IPS-11a (cell line): ENCODE measurements around the gene MAN1A2.

Source experiments
- H3K4me3 ChIP-seq: one replicate; pipeline ENCODE4 v1.5.1; 2013; ENCODE audit warnings: low read depth, low read length, control low read depth

Gene MAN1A2

DNA sequence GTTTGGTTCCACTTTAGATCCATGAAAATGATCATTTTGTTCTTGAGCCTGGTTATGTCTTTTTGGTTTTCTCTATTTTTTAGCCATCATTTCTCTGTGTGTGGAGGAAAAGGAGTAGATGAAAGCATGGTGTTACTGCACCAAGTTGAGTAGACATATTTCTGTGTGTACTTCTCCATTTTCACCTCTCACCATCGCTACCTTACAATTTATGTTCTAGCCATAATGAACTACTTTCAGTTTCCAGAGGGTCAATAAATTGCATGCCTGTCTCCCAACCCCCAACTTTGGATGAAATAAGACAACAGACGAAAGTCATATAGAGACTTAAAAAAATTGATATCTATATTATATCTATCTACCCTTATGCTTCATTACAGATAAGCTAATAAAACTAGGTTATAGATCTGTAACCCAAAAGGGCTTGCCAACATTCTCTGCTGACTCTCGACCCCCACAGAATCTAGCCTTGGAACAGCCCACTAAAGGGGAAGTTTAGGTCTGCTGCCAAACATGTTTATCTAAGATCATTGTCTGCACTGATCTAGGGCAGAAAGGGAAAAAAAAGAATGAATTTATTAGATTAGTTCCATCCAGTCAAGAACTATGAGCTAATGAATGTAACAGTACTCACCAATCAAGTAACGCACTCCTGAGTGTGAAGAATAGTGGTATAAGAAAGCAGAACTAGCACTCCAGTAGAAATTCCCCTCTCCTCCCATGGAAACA, 7.5 kb upstream of the MAN1A2 start:
- H3K4me3 ChIP-seq = no peak overlapping the region

DNA sequence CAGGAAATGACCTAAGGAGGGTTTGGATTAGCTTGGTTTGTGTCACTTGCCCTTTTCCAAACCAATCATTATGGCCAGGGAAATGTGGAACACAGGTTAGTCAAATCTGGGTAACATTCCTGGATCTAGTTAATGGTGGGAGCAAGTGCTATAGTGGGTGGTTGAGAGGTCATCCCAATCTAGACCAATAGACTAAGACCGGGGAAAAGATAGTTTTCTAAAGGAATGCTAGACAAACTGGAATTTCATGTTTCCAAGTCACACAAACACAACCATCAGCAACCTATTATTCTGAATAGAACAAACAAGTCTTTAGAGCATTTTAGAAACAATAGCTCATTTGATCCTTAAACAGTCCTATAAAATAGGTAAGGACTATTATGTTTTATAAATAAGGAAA, 4.3 kb upstream of the MAN1A2 start:
- no peak overlapping the region for H3K4me3 ChIP-seq

DNA sequence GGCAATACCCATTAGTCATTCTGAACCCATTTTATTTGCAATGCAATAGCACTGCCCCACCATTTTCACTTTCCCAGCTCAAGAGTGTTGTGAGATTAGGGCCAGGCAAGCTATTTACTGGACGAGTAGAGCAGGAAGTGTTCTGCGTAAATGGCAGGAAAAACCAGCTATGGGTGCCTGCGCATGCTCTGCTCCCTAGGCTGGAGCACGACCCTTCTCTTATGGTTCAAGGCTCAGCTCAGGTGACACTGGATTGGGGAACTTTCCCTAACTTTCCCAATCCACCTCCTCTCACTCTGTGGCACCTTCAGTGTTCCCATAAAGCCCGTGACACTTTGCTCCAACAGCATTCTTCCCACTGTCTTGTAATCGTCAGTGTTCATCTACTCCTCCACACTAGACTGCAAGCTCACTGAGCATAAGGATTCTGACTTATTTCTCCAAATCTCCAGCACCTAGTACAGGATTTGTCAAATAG, 3.6 kb upstream of the MAN1A2 start:
- no peak overlapping the region for H3K4me3 ChIP-seq

DNA sequence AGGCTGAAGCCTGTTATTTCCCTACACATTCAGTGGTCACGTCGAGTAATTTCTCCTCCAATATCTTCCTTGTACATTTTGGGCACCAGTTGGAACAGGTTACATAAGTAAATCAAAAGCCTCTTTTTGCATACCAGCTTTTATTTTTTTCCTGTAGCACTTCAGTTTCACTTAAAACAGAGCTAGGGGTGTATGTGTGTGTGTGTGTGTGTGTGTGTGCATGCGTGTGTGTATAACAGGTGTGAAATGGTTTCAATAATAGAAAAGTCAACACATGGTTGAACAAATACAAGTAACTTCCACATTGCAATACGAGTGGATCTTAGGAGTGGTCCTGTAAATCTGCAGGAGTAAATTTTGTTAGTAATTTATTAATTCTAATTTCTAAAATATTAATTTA, 3.0 kb upstream of the MAN1A2 start:
- no peak overlapping the region for H3K4me3 ChIP-seq

DNA sequence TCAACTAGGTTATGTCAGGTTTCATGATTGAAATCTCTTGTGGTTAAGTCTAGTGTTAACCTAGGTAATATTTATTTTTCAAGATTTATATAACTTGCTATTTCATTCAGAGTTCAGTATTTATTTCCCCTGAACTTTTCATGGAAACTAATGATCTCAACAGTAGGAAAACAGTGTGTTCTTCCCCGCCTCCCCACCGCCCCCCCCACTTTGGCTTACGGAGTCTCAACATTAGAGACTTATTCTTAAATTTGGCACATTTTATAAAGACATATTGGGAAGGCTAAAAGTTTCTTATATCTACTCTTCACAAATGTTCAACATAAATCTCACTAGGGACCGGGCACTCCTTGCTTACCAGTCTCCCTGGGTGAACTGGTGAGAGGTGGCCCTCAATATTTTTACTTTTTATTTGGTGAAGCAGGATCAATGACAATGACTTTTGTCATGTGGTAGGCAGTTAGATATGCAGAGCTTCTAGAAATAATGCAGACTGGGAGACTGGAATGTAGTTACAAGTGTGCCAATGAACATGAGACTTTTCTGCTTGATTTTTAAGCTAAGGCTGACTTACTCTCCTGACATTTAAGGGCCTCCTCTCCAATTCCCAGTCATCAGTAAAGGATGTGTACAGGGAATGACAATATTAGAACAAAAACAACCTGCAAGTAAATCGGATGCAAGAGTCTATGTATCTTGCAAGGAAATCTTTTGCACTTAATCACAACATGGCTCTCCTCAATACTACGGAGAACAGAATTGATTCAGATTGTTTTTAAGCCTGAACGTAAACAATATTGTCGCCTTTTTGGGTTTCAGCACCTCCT, 1.7 kb upstream of the MAN1A2 start:
- H3K4me3 ChIP-seq = peak overlapping the region; percentile 67

DNA sequence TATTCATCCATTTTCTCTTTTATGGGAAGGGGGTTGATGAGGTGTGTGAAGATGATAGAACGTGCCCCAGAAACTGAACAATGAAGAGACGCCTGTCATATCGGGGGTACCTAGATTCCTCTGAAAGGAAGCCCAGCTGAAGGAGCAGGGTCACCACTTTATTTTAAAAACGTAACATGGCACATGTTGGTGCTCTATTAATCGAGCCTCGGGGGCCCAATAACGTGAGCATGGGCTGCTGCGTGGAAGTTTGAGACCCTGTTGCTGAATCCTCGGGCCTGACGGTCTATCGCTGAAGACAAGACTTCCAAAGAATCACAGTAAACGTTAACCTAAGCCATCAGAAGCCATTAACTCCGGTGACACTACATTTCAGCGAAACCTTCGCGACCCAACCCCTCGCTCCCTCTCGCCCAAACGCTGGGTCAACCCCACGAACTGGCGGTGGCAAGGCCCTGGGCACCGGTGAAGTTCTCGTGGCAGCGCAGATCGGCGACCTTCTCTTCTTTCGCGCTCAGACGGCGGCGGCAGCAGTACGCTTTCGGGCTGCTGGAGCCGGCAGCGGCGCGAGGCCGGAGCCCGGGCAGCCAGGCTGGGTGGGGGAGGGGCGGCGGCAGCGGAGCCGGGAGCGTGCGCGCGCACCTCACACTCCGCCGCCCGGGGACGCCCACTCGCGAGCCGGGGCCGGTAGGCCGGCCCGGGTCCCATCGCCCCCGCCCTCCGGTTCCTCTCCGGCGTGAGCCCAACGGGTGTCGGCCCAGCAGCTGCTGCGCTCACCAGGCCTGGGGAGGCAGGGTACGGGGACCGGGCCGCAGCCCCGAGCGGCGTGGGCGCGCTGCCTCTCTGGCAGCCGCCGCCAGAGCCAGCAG, 838 bp upstream of the MAN1A2 start:
- peak overlapping the region; percentile 67 for H3K4me3 ChIP-seq

DNA sequence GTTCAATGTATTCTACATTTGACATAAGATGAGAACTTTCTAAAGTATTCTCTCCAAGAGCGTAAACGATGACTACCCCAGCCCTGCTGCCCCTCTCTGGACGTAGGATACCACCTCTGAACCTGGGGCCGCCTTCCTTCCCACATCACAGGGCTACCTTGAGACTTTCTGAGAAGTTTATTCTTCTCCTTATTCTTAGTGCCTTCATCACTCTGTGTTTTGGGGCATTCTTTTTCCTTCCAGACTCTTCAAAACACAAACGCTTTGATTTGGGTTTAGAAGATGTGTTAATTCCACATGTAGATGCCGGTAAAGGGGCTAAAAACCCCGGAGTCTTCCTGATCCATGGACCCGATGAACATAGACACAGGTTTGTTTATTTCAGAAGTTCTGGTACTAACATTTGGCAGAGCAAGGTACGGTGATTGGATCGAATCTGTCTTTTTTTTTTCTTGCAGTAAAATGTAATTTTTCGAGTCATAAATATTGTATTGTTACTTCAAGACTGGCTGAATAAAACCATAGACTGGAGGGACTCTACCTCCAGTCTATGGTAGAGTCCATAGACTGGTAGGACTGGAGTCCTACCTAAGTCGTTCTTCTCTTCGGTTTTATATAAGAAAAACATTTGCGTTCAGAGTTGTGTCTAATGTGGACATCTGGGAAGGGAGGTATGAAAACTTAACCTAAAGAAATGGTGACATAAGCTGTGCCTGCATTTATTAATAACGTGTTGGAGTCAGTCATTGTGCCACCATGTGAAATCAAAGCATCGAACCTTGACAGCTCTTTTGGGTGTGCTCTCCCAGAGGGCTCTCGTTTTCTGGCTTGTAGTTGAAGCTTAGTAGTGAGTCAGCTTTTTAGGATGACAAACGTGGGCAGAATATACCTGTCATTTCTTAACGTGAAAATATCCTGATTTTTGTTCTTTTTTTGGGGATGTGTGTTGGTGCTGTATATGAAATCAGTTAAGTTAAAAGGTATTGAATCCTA, 1.2 kb downstream of the MAN1A2 start:
- H3K4me3 ChIP-seq = peak overlapping the region; percentile 67

DNA sequence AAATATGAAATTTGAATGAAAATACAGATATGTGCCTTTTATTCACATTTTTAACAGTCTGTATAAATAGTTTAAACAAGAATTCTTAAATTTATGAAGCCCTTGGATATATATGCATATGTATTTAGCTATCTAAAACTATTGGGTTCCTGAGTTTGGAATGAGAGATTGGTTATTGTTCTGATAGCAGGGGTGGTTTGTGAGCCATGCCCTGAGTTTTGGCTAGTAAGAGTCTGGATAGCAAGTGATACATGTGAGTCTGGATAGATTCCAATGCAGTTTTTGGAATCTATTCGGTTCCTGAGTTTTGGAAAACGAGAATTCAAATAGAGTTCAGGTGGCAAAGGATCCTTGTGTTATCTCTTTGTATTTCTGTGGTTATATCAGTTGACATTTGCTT, 2.8 kb downstream of the MAN1A2 start:
- no peak overlapping the region for H3K4me3 ChIP-seq

DNA sequence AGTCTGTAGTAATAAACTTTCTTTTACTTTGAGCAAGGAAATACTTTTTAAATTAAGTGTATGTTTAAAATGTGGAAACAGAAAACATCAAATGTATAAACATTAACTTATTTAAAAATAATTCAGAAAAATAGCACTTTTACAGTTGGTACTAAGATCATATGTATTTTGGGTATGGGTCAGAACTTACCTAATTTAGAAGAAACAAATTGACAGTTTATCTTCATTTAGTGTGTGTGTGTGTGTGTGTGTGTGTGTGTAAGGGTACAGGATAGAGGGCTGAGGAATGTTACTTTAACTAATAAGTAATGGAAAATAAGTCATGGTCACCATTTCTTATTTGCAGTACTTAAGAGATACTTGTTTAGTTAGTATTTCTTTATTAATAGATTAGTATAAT, 3.3 kb downstream of the MAN1A2 start:
- no peak overlapping the region for H3K4me3 ChIP-seq

DNA sequence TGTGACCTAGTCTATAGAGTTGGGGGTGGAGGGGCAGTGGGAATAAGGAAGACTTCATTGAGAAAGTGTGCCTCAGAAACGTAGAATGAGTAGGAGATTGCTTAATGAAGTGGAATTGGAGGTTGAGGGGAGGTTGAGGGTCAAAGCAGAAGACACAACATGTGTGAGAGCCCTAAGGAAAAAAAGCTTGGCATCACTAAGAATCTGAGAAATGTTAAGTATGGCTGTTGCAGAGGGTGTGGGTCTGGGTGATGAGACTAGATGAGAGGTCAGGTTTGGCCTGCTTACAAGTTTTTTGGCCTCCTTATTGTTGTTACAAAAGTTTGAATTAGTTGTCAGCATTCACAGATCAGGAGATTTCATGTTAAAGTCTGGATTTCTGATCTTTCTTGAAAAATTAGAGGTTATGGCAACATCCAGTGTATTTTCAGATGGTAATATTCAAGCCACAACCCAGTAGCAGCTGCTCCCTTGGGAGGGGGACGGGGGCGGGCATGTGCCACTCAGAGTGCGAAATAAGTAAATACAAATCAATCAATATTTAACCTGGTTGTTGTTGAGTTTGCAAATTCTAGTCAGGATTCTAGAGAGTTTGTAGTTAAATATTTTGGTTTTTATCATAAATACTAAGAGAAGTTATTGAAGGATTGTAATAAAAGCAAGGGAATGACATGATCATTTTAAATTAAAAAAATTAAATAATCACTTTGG, 4.3 kb downstream of the MAN1A2 start:
- H3K4me3 ChIP-seq = no peak overlapping the region

DNA sequence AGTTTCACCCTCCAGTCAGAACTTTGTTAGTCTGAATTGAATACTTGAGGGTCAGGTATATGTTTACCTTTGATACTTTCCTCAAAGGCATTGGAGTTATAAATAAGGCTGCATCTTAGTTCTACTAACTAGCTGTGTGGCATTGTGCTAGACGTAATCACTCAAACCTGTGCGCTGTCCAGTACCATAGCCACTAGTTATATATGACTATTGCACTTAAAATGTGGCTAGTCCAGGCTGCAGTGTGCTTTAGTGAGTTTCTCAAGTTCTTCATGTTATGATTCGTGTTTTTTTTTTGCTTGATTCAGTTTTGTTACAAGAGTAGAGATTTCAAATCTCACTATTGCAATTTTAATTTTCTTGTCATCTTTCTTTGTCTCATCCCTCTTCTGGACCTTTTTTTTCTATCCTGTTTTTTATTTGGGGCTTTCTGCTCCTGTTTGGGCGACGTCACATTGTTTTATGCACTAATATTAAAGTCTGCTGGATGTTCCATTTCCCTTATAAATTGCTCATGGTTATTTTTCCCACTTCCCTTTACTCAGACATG, 5.7 kb downstream of the MAN1A2 start:
- H3K4me3 ChIP-seq = no peak overlapping the region

DNA sequence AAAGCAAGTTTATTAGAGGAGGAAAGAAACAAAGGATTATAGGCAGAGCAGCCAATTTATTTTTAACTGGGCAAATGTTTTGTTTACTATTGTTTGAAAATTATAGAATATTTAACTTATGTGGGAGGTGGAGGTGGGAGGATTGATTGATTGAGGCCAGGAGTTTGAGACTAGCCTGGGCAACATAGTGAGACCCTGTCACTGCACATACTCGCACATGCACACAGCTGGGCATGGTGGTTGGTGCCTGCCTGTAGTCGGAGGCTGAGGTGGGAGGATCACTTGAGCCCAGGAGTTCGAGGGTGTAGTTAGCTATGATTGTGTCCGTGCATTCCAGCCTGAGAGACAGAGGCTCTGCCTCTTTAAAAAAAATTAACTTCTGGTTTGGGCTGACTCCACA, 6.7 kb downstream of the MAN1A2 start:
- no peak overlapping the region for H3K4me3 ChIP-seq

DNA sequence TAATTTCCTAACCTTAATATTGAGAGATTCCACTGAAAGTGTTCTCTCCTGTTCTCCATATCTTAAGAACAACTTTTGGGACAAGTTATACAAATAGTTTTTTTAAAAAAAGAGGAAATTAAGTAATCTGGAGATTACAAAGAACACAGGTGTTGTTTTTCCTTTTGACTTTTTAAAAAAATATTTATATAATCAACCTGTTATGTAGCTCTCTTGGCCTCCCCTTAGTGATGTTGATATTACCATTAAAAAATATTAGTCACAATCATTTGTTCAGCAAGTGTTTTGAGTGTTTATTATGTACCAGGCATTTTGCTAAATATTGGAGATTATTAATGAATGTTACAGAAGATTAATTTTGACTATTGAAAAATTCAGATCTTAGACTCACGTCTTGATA, 8.1 kb downstream of the MAN1A2 start:
- H3K4me3 ChIP-seq = no peak overlapping the region

DNA sequence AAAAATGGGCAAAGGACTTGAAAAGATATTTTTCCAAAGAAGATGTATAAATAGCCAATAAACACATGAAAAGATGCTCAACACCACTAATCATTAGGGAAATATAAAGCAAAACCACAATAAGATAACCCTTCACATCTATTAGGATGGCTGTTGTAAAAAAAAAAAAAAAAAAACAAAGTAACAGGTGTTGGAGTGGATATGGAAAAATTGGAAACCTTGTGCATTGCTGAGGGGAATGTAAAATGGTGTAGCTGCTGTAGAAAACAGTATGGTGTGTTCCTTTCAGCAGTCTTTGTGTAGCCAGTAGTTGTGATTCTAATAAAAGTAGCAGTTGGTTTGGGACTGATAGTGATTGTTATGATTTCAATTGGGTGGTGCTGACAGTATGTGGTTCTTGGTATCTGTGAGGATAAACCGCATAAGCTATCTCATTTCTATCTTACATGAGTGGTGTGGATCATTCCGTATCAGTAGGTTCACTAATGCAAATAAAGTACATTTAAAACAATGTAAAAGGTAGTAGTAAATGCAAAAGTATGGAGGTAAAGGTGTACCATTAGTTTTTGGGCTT, 19.9 kb downstream of the MAN1A2 start:
- H3K4me3 ChIP-seq = no peak overlapping the region

DNA sequence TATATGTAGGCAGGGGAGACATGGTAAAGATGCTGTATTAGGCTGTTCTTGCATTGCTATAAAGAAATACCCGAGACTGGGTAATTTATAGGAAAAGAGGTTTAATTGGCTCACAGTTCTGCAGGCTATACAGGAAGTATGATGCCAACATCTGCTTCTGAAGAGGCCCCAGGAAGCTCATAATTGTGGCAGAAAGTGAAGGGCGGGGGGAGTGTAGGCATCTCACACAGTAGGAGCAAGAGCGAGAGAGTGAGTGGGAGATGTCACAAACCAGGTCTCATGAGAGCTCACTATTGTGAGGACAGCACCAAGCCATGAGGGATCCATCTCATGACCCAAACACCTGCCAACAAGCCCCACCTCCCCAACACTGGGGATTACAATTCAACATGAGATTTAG, 21.1 kb downstream of the MAN1A2 start:
- no peak overlapping the region for H3K4me3 ChIP-seq

DNA sequence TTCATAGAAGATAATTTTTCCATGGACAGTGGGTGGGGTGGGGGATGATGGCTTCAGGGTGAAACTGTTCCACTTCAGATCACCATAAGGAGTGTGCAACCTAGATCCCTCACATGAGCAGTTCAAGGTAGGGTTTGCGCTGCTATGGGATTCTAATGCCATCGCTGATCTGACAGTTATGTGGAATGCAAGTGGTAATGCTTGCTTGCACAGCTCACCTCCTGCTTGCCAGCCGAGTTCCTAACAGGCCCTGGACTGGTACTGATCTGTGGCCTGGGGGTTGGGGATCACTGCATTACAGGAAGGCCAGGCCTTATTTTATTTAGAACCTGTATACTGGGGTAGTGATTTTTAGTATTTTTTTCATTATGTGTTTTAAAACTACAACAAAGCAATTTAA, 22.0 kb downstream of the MAN1A2 start:
- no peak overlapping the region for H3K4me3 ChIP-seq

DNA sequence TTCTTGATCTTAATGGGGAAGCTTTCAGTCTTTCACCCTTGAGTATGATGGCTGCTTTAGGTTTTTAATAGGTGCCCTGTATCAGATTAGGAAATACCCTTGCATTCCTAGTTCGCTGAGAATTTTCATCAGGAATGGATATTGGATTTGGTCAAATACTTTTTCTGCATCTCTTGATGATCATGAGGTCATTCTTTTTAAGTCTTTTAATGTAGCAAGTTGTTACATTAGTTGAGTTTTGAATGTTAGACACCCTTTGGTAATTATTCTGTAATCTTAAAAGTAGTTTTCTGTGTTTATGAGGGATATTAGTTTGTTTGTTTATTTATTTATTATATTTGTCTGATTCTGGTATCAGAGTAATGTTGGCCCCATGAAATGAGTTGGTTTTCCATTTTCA, 22.5 kb downstream of the MAN1A2 start:
- no peak overlapping the region for H3K4me3 ChIP-seq

DNA sequence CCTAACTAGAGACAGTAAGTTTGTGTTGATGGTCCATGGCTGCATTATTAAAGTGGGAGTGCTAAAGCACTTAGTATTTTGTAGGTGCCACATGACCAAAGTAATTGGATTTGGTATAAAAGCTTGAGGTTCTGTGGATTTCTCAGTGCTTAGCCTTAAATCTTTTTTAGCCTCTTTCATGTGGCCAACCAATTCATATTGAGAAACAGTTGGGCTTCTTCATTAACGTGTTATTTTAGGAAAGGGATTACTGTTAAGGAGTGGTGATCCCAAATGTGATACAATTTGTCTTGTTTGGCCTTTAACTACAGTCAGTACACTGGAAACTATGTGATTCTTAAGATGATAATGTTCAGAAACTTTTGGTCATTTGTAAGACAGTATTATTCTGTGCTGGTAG, 25.5 kb downstream of the MAN1A2 start:
- no peak overlapping the region for H3K4me3 ChIP-seq

DNA sequence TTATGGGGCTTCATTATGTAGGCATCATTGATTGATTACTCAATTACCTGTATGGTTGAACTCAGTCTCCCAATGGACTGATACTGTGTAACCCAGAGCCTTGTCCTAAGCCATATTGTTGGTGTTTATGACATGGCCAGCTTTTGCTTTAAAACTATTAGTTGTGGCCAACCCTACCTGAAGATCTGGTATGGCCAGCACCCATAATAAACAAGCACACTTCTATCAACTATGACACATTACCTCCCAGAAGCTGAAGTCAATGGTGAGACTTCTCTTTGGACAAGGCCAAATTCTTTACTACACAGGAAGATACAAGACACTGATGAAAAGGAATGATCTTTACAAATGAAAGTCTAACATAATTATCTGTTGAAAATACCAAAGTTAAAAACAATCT, 28.8 kb downstream of the MAN1A2 start:
- no peak overlapping the region for H3K4me3 ChIP-seq
